ENCODE measurements around the gene ATPAF1. TPM values are rescaled to one million over a fixed set of nuclear protein-coding genes. Genes with fewer than 3 reads are reported as not detected.

Gene ATPAF1
- total RNA-seq, 1 donor from 2014 or later, result 37.8 TPM

DNA sequence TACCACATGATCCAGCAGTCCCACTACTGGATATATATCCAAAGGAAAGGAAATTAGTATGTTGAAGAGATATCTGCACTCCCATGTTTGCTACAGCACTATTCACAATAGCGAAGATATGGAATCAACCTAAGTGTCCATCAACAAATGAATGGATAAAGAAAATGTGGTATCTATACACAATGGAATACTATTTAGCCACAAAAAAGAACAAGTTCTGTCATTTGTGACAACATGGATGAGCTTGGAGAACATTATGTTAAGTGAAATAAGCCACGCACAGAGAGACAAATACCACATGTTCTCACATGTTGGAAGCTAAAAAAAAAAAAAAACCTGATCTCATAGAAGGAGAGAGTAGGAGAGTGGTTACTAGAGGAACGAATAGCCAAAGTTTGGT, 17.7 kb downstream of the ATPAF1 start:
- no peak for DNase-seq
- Mint-ChIP-seq H3K27me3 (ENCODE audit: unreplicated experiment) (peaks cover 2% of the 10 kb centered on the region), H3K36me3 (ENCODE audit: unreplicated experiment) (peaks cover 34% of the 10 kb centered on the region), H3K9me3 (ENCODE audit: unreplicated experiment) (peaks cover 4% of the 10 kb centered on the region), H3K4me1 (ENCODE audit: low read depth, unreplicated experiment) (no peaks in the 10 kb centered on the region), H3K4me3 (ENCODE audit: unreplicated experiment) (no peak overlapping the region), H3K27ac (ENCODE audit: unreplicated experiment) (no peak overlapping the region)
- TF ChIP-seq, protein P1, sequence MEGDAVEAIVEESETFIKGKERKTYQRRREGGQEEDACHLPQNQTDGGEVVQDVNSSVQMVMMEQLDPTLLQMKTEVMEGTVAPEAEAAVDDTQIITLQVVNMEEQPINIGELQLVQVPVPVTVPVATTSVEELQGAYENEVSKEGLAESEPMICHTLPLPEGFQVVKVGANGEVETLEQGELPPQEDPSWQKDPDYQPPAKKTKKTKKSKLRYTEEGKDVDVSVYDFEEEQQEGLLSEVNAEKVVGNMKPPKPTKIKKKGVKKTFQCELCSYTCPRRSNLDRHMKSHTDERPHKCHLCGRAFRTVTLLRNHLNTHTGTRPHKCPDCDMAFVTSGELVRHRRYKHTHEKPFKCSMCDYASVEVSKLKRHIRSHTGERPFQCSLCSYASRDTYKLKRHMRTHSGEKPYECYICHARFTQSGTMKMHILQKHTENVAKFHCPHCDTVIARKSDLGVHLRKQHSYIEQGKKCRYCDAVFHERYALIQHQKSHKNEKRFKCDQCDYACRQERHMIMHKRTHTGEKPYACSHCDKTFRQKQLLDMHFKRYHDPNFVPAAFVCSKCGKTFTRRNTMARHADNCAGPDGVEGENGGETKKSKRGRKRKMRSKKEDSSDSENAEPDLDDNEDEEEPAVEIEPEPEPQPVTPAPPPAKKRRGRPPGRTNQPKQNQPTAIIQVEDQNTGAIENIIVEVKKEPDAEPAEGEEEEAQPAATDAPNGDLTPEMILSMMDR (IDR thresholded peaks at IDR 0.05; ENCODE audit: partially characterized antibody, unreplicated experiment), result no peak

- no peak for DNase-seq
- Mint-ChIP-seq H3K9me3 (ENCODE audit: unreplicated experiment) (peaks cover 4% of the 10 kb centered on the region), H3K27ac (ENCODE audit: unreplicated experiment) (no peak overlapping the region), H3K36me3 (ENCODE audit: unreplicated experiment) (peaks cover 30% of the 10 kb centered on the region), H3K4me3 (ENCODE audit: unreplicated experiment) (no peak overlapping the region), H3K27me3 (ENCODE audit: unreplicated experiment) (peaks cover 2% of the 10 kb centered on the region), H3K4me1 (ENCODE audit: low read depth, unreplicated experiment) (no peaks in the 10 kb centered on the region)
- TF ChIP-seq, protein P1 (IDR thresholded peaks at IDR 0.05; ENCODE audit: partially characterized antibody, unreplicated experiment), result no peak
Observed at GRCh38 chr1:46649764-46650163, 18.4 kb downstream of the ATPAF1 start.

GRCh38 chr1:46647611-46648010, 20.6 kb downstream of the ATPAF1 start:
- peaks cover 27% of the 10 kb centered on the region for H3K36me3 Mint-ChIP-seq (ENCODE audit: unreplicated experiment)
- H3K4me3 Mint-ChIP-seq (ENCODE audit: unreplicated experiment), result no peak overlapping the region
- peaks cover 2% of the 10 kb centered on the region for H3K27me3 Mint-ChIP-seq (ENCODE audit: unreplicated experiment)
- no peaks in the 10 kb centered on the region for H3K4me1 Mint-ChIP-seq (ENCODE audit: low read depth, unreplicated experiment)
- no peak for DNase-seq
- TF ChIP-seq, protein P1 (IDR thresholded peaks at IDR 0.05; ENCODE audit: partially characterized antibody, unreplicated experiment), result no peak
- H3K9me3 Mint-ChIP-seq (ENCODE audit: unreplicated experiment), result peaks cover 4% of the 10 kb centered on the region
- H3K27ac Mint-ChIP-seq (ENCODE audit: unreplicated experiment), result no peak overlapping the region

DNA sequence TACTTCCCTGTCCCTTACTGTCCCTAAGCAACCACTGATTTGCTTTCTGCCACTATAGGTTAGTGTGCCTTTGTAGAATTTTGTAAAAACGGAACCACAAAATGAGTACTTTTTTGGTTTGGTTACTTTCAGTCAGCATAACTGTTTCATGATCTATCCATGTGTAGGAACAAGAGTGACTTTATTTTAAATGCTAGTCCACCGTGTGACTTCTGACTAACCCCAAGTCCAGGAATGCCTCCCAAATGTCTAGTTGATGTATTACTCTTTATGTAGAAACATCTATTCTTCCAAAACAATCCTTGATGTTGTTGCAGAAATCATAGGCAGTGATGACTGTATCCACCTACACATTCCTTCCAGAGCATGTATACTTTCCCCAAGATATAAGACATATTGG, 21.3 kb downstream of the ATPAF1 start:
- no peaks in the 10 kb centered on the region for H3K4me1 Mint-ChIP-seq (ENCODE audit: low read depth, unreplicated experiment)
- no peak for DNase-seq
- H3K36me3 Mint-ChIP-seq (ENCODE audit: unreplicated experiment), result peaks cover 27% of the 10 kb centered on the region
- no peak overlapping the region for H3K4me3 Mint-ChIP-seq (ENCODE audit: unreplicated experiment)
- peaks cover 4% of the 10 kb centered on the region for H3K9me3 Mint-ChIP-seq (ENCODE audit: unreplicated experiment)
- H3K27ac Mint-ChIP-seq (ENCODE audit: unreplicated experiment), result no peak overlapping the region
- TF ChIP-seq, protein P1 (IDR thresholded peaks at IDR 0.05; ENCODE audit: partially characterized antibody, unreplicated experiment), result no peak
- H3K27me3 Mint-ChIP-seq (ENCODE audit: unreplicated experiment), result peaks cover 2% of the 10 kb centered on the region

DNA sequence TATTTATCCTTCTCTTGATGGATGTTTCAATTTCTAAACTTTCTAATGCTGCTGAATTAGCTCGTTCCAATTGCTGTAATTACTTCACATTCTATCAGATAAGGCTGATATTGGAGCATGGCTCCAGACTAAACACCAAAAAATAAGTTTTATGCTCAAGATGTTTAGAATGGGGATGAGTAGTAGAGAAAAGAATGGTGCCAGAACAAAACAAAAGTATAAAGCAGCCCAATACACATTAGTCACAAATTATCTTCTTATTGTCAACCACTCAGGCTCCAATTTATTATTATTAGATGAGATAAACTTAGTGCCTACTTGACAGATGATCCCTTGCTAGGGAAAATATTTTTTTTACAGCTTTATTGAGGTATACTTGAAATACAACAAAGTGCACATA, 21.8 kb downstream of the ATPAF1 start:
- DNase-seq, result no peak
- no peaks in the 10 kb centered on the region for H3K4me1 Mint-ChIP-seq (ENCODE audit: low read depth, unreplicated experiment)
- peaks cover 4% of the 10 kb centered on the region for H3K9me3 Mint-ChIP-seq (ENCODE audit: unreplicated experiment)
- no peak overlapping the region for H3K4me3 Mint-ChIP-seq (ENCODE audit: unreplicated experiment)
- TF ChIP-seq, protein P1 (IDR thresholded peaks at IDR 0.05; ENCODE audit: partially characterized antibody, unreplicated experiment), result no peak
- no peak overlapping the region for H3K27ac Mint-ChIP-seq (ENCODE audit: unreplicated experiment)
- peaks cover 2% of the 10 kb centered on the region for H3K27me3 Mint-ChIP-seq (ENCODE audit: unreplicated experiment)
- H3K36me3 Mint-ChIP-seq (ENCODE audit: unreplicated experiment), result peaks cover 27% of the 10 kb centered on the region
